D341Med (cell line): ENCODE results near the gene SLC38A7.
"Not testable (repeated sequence)": the region's sequence is repeated elsewhere in the genome, so short reads cannot be mapped to it uniquely, and the experiment has no call there.

Experiments
- DNase-seq: peaks from one replicate; pipeline ENCODE4 v3.0.0; 2012; ENCODE audit warnings: low spot score

Gene SLC38A7, protein sequence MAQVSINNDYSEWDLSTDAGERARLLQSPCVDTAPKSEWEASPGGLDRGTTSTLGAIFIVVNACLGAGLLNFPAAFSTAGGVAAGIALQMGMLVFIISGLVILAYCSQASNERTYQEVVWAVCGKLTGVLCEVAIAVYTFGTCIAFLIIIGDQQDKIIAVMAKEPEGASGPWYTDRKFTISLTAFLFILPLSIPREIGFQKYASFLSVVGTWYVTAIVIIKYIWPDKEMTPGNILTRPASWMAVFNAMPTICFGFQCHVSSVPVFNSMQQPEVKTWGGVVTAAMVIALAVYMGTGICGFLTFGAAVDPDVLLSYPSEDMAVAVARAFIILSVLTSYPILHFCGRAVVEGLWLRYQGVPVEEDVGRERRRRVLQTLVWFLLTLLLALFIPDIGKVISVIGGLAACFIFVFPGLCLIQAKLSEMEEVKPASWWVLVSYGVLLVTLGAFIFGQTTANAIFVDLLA

DNA sequence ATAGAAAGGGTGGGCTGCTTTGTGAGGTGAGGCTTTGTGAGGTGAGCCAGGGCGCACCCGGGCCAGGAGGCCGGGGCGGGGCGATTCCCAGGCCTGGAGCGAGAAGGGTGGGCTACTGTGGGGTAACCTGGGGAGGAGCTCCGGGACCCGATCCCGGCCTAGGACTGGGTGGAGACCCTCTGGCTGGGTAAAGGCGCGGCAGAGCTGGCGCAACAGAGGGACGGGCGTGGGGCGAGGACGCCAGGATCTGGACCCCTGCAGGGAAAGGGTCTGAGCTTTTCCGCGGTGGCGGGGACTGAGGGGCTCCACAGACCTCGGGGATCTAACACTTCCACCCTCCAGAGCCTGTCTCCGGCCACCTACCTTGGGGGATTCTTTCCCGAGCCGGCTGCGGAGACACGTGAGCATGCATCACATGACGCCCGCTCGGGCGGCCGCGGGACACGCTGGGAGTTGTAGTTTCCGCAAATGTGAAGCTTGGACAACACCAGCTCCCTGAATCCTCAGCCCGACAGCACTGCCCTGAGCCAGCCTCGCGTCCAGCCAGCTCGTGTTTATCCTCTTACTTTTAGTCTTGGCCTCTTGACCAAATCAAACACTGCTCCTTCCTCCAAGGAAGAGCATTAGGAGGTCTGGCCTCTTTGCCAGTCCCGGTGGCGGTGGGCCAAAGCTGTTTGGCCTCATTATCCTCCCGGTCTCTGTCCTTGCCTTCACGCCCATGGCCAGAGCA, at the start of gene SLC38A7:
TSS of gene SLC38A7 (minus strand) at position 417 of the 730 bp plus-strand sequence. CDS start 4,644 bp downstream, outside the sequence.
- DNase-seq: peak; percentile 93

DNA sequence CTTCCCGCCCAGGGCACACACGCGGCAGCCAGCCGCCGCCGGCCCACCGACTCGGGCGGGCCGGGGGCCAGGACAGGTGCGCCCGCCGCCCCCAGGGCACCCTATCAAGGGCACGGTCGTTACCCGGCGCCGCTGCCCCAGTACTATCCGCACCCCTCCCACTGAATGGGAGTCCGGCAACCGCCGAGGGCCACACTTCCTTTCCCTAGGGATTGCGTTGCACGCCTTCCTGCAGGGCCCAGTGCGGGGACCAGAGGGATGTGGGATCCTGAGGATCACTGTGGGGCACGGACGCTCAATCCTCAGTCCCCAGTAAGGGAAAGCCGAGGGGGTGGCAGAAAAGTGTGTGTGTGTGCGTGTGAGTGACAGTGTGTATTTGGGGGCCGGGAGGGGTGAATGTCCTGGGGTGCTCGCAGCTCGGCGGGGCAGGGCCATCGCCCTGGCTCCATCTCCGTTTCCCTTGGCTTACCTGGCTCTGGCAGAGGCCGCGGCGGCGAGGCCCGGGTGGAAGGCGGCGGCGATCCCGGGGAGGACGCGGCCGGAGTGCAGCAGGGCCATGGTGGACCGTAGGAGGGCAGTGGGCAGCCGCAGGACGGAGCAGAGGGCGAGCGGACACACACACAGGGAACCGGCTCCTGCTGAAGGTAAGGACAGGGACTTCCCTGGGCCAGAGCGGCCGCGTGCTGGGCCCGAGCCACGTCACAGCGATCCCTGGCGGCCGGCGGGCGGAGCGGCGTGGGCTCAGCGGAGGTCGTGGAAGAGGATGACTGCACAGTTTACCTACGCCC, 49.3 kb upstream of the SLC38A7 start, which contains the start of gene GOT2:
TSS of gene GOT2 (minus strand) at position 646 of the 788 bp plus-strand sequence. CDS start at position 558, 88 bp downstream.
- DNase-seq: peak; percentile 90

DNA sequence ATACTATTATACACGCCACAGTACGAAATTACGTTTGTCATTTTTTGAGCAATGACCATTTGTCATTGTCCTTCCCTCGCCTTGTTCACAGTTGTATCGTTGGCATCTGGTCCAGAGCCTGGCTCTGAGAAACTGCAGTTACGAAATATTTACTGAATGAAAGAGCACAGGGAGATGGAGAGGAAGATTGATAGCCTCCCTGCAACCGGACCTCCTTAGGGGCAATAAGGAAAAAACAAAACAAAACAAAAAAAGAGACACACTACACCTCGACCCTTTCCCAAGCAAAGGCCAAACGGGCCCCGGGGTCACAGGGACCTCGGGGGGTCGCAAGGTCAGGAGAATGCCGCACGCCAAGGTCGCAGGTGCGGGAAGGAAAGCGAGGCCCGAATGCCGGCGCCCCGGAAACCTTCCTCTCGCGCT, 48.7 kb upstream of the SLC38A7 start:
- DNase-seq: no peak

DNA sequence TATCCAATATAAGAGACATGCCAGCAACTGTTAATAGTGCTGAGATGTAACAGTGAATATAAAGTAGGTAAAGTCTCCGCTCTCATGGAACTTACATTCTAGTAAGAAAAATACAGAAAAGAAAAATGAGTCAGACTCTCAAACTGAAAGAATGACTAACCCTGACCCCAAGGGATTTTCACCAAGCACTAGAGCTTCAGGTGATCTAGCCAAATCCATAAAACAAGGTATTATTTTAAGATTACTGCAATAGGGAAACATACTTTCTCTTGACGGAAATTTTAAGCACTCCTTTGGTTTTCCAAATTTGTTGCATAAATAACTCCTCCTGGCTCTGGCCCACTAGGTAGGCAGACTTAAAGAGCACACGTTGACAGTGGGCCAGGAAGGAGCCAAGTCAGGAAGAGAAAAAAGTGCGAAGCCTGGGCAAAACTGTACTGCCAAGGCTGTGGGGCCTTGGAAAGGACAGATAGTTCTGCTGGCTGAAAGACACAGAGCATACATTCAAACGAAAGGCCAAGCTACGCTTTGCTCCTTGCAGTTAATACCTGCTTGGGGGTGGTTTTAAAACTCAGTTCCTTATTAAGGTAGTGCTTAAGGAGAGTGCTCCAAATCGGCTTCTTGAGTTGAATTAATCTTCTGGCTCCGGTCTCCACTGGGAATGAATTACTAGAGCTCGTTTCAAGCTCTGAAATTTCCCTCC, 48.1 kb upstream of the SLC38A7 start:
- DNase-seq: peak; percentile 31

GRCh38 chr16:58730724-58731370, 46.3 kb upstream of the SLC38A7 start:
- DNase-seq: no peak

DNA sequence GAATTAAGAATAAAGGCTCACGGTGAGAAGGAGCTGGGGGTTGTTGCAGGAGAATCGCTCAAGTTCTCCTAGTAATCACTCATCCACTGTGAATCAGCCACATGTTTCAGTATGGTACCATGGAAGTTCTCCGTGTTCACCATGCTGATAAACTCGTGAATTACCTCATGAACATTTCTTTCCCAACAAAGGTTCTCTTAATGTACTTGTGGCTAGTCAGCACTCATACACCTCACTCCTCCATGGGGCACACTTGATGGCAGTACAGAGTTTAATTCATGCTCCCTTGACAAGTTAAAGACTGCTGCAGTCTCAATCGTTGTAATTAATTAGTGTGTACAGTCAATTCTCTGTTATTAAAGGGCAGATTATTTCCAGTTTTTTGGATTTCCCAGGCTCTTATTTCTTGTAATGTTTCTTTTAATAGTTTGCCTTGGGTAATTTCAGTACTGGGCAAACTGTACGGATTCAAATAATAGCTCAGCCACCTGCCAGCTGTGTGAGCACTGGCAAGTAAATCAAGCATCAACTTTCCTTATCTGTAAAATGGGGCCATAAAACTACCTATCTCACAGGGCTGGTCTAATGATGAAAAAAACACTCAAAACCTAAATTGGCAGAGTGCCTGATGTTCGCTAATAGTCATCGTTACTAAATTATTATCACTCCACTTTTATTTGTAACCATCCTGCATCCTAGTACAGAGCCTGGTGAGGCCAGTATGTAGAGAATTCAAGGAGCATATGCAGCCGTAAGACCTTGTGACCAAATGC, 43.4 kb upstream of the SLC38A7 start:
- DNase-seq: no peak

GRCh38 chr16:58727028-58727781, 42.6 kb upstream of the SLC38A7 start:
- DNase-seq: no peak

- DNase-seq: no peak
Observed at GRCh38 chr16:58723109-58723508, 38.5 kb upstream of the SLC38A7 start.

- no peak for DNase-seq
Observed at GRCh38 chr16:58717994-58718393, 33.4 kb upstream of the SLC38A7 start.

DNA sequence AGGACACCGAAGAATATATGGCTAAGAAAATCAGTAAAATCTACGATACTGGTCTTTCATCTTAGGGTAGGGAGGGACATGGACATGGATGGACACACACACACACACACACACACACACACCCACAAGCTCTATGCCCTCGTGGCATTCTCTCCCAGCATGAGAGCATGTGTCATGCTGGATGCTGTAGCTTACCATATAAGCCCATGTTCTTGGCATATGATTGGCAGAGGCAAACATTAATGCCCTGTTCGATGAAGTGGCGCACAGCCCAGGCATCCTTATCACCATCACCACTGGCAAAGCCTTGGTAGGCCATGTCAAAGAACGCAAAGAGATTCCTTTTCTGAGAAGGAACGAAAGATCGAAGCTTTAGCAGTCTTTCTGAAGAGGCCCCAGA, 31.9 kb upstream of the SLC38A7 start:
- no peak for DNase-seq

GRCh38 chr16:58713742-58714141, 29.2 kb upstream of the SLC38A7 start:
- DNase-seq: no peak

- no peak for DNase-seq
Observed at GRCh38 chr16:58709333-58709732, 24.8 kb upstream of the SLC38A7 start.

GRCh38 chr16:58699151-58699550, 14.6 kb upstream of the SLC38A7 start:
- DNase-seq: no peak

DNA sequence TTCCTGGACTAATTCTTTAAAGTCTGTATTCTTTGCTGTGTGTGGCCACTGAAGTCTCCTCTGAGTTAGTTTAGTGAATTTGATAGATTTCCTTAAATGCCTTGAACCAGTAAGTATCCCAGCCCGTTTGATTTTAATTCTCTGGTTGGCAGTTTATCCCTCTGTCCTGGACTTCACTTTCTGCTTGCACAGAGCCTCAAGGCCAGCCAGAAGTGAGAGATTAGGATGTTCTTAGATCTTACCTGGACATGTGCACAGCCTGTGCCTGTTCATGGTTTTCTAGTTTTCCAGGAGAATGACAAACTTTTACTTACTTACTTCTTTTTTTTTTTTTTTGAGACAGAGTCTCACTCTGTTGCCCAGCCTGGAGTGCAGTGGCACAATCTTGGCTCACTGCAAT, 10.8 kb upstream of the SLC38A7 start:
- no peak for DNase-seq

GRCh38 chr16:58692450-58692849, 7.9 kb upstream of the SLC38A7 start:
- no peak for DNase-seq

GRCh38 chr16:58686985-58687706, 2.6 kb upstream of the SLC38A7 start:
- not testable (repeated sequence) for DNase-seq

DNA sequence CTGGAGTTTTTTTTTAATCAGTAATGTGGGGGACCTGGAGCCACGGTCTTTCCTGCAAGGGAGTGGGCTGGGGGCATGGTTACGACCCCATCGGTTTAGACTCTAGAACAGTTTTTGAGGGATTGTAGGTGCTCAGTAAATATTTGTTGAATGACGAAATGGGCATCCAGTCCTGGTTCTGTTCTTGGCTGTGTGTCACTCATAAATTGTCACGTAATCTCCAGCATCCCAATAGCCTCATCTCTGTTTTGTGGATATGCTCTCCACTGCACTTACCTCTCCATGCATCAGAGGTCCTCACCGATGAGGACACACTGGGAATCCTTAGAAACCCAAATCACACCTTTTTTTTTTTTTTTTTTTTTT, 497 bp upstream of the SLC38A7 start:
- DNase-seq: no peak

- no peak for DNase-seq
Observed at GRCh38 chr16:58684001-58684353, 593 bp downstream of the SLC38A7 start.

DNA sequence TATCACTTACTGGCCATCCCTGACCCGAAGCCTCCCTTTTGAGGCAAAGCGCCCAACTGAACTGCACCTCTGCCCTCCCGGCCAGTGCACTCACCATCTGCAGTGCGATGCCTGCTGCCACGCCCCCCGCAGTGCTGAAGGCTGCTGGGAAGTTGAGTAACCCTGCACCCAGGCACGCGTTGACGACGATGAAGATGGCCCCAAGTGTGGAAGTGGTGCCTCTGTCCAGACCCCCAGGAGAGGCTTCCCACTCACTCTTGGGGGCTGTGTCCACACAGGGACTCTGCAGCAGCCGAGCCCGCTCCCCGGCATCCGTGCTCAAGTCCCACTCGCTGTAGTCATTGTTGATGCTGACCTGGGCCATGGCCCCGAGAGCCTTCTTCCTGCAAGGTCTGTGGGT, 4.8 kb downstream of the SLC38A7 start:
- no peak for DNase-seq
